HepG2 (cell line): ENCODE data around the gene TRIM28. TPM values are rescaled to one million over a fixed set of nuclear protein-coding genes. Genes with fewer than 3 reads are reported as not detected.

ENCODE experiments used
- ATAC-seq: fragments of 200-7000 bp; cut with Tn5 transposase; 3 replicates; pipeline ENCODE4 v1.9.1; 2020; ENCODE audit warnings: mild to moderate bottlenecking, moderate library complexity
- BruUV-seq: library from RNA; stranded (reverse); fragments of 400-500 nt; replicated peaks from 2 replicates; lab custom pipeline; 2021; lab: Mats Ljungman, UMichigan
- CTCF ChIA-PET: fragments of 300-600 bp; formaldehyde crosslinking; extraction: SDS; loops from one replicate; lab custom pipeline; 2021; ENCODE audit warnings: low total read pairs, inconsistent platforms, low intra/inter-chr PET ratio; lab: Yijun Ruan, JAX
- POLR2A ChIA-PET: fragments of 350-600 bp; sonication (Branson Sonifier 250); formaldehyde crosslinking; loops from one replicate; lab custom pipeline; 2020; ENCODE audit warnings: antibody characterized with exemption, inconsistent platforms; lab: Yijun Ruan, JAX
- DNase-seq: peaks from one replicate; pipeline ENCODE4 v3.0.0-alpha.2; 2015; ENCODE audit warnings: low spot score
- FAIRE-seq: peaks from 3 replicates; lab custom pipeline; 2011; peaks lifted over from hg19 to GRCh38; lab: Jason Lieb, UNC
- H2AFZ ChIP-seq: one replicate; pipeline ENCODE4 v1.6.1; 2011; ENCODE audit warnings: low read length, inconsistent platforms
- H3K27ac ChIP-seq: fragments of 300-600 bp; 3 replicates; pipeline ENCODE4 v1.8.0; 2011; ENCODE audit warnings: mixed run types, mild to moderate bottlenecking, mixed read lengths, low read length, inconsistent platforms; ENCODE audit not compliant: insufficient read depth; ENCODE audit errors: extremely low read length
- H3K27me3 ChIP-seq, 2 experiments: fragments of 200-600 bp in 1 of 2; 2 replicates in 1 of 2; 3 replicates in 1 of 2; pipeline versions ENCODE4 v1.6.0 to v1.8.0; 2011; ENCODE audit warnings: low read length in 2 of 2, mild to moderate bottlenecking in 2 of 2, moderate library complexity in 2 of 2, inconsistent platforms in 1 of 2; ENCODE audit not compliant: insufficient read depth in 2 of 2, control insufficient read depth in 1 of 2
- H3K36me3 ChIP-seq, 2 experiments: fragments of 200-600 bp in 1 of 2; replicated peaks in 1 of 2; 2 replicates in 1 of 2; 3 replicates in 1 of 2; pipeline versions ENCODE4 v1.5.1 to v1.8.0; 2011; ENCODE audit warnings: low read length in 2 of 2, inconsistent platforms in 1 of 2; ENCODE audit not compliant: insufficient read depth in 2 of 2, control insufficient read depth in 1 of 2
- H3K4me1 ChIP-seq: 2 replicates; pipeline ENCODE4 v1.5.1; 2012; ENCODE audit warnings: low read length, inconsistent platforms; ENCODE audit not compliant: insufficient read depth
- H3K4me2 ChIP-seq: 2 replicates; pipeline ENCODE4 v1.6.0; 2011; ENCODE audit warnings: low read depth, low read length, inconsistent platforms
- H3K4me3 ChIP-seq, 3 experiments: fragments of 200-600 bp in 1 of 3; sonication (generic), shearing (Covaris generic) in 1 of 3; replicated peaks in 1 of 3; 2 replicates each; pipeline ENCODE4 v1.5.1; 2011 to 2016; ENCODE audit warnings: low read length in 3 of 3, inconsistent platforms in 2 of 3, low read depth in 2 of 3, mild to moderate bottlenecking in 2 of 3, control low read depth in 1 of 3, mixed read lengths in 1 of 3; ENCODE audit not compliant: insufficient read depth in 1 of 3
- H3K79me2 ChIP-seq: one replicate; pipeline ENCODE4 v1.6.1; 2011; ENCODE audit warnings: low read length, inconsistent platforms; ENCODE audit not compliant: insufficient read depth
- H3K9ac ChIP-seq: 2 replicates; pipeline ENCODE4 v1.6.0; 2011; ENCODE audit warnings: mild to moderate bottlenecking, low read depth, low read length, inconsistent platforms; ENCODE audit not compliant: insufficient read depth
- H3K9me3 ChIP-seq: 2 replicates; pipeline ENCODE4 v1.5.1; 2012; ENCODE audit warnings: mild to moderate bottlenecking, low read length
- H4K20me1 ChIP-seq: 2 replicates; pipeline ENCODE4 v1.6.0; 2011; ENCODE audit warnings: inconsistent platforms, mild to moderate bottlenecking, low read length, moderate library complexity; ENCODE audit not compliant: insufficient read depth
- AGO2 ChIP-seq: fragments of 200-400 bp; formaldehyde crosslinking; optimal IDR thresholded peaks from 2 replicates; pipeline ENCODE3; 2017; ENCODE audit warnings: mild to moderate bottlenecking, low read depth, low read length, moderate library complexity
- ARID5B ChIP-seq: IDR thresholded peaks from 2 replicates; pipeline ENCODE4 v1.4.0; 2020; ENCODE audit warnings: mild to moderate bottlenecking, missing genetic modification reagents
- CREB3 ChIP-seq: sonication (generic); formaldehyde crosslinking; IDR thresholded peaks from 2 replicates; pipeline ENCODE4 v1.5.0; 2020; ENCODE audit warnings: missing genetic modification reagents
- EP300 ChIP-seq, 3 experiments: sonication (generic) in 1 of 3; formaldehyde crosslinking in 1 of 3; IDR thresholded peaks; 2 replicates each; pipeline versions ENCODE4 v1.5.1 to v1.6.1; 2011 to 2020; ENCODE audit warnings: low read depth in 2 of 3, low read length in 2 of 3, borderline replicate concordance in 1 of 3, improper control_type of control experiment in 1 of 3, mild to moderate bottlenecking in 1 of 3, missing genetic modification reagents in 1 of 3, moderate library complexity in 1 of 3
- FOXC1 ChIP-seq: sonication (generic); formaldehyde crosslinking; IDR thresholded peaks from 2 replicates; pipeline ENCODE4 v1.8.0; 2022; ENCODE audit warnings: mild to moderate bottlenecking, missing genetic modification reagents, borderline replicate concordance
- GABPB1 ChIP-seq: IDR thresholded peaks from 2 replicates; pipeline ENCODE4 v1.6.1; 2016; ENCODE audit warnings: mild to moderate bottlenecking, missing genetic modification reagents, moderate library complexity, missing compliant biosample characterization
- HES4 ChIP-seq: sonication (generic); formaldehyde crosslinking; IDR thresholded peaks from 2 replicates; pipeline ENCODE4 v1.9.0; 2021; ENCODE audit warnings: mild to moderate bottlenecking, missing genetic modification reagents, borderline replicate concordance
- POGZ ChIP-seq: sonication (generic); formaldehyde crosslinking; IDR thresholded peaks from 2 replicates; pipeline ENCODE4 v1.4.0; 2020; ENCODE audit warnings: mild to moderate bottlenecking, missing genetic modification reagents
- POLR2A ChIP-seq, 2 experiments: IDR thresholded peaks; 2 replicates each; pipeline ENCODE4 v1.6.1; 2011; ENCODE audit warnings: low read depth in 2 of 2, low read length in 2 of 2, mild to moderate bottlenecking in 1 of 2, moderate library complexity in 1 of 2; ENCODE audit not compliant: insufficient read depth in 1 of 2
- POLR2G ChIP-seq: fragments of 200-400 bp; formaldehyde crosslinking; IDR thresholded peaks from 2 replicates; pipeline ENCODE4 v1.6.1; 2018; ENCODE audit warnings: mild to moderate bottlenecking, low read depth, low read length, moderate library complexity
- RBM22 ChIP-seq: fragments of 200-400 bp; formaldehyde crosslinking; optimal IDR thresholded peaks from 2 replicates; pipeline ENCODE3; 2017; ENCODE audit warnings: mild to moderate bottlenecking, low read length, moderate library complexity
- RXRB ChIP-seq: IDR thresholded peaks from 2 replicates; pipeline ENCODE4 v1.6.1; 2016; ENCODE audit warnings: borderline replicate concordance, missing genetic modification reagents, missing compliant biosample characterization
- SP2 ChIP-seq: sonication (generic); formaldehyde crosslinking; IDR thresholded peaks from 2 replicates; pipeline ENCODE4 v1.5.1; 2020; ENCODE audit warnings: mild to moderate bottlenecking, missing genetic modification reagents
- TOPORS ChIP-seq: sonication (generic); formaldehyde crosslinking; IDR thresholded peaks from 2 replicates; pipeline ENCODE4 v1.8.0; 2023; ENCODE audit warnings: mild to moderate bottlenecking, missing genetic modification reagents
- ZNF383 ChIP-seq: sonication (generic); formaldehyde crosslinking; IDR thresholded peaks from 2 replicates; pipeline ENCODE4 v1.4.0; 2020; ENCODE audit warnings: missing genetic modification reagents, mild to moderate bottlenecking, borderline replicate concordance
- ZSCAN30 ChIP-seq: sonication (generic); formaldehyde crosslinking; IDR thresholded peaks from 2 replicates; pipeline ENCODE4 v1.5.0; 2020; ENCODE audit warnings: mild to moderate bottlenecking, missing genetic modification reagents
- WGBS: methylation state at CpG from one replicate; pipeline ENCODE4 v1.1.6; 2017; ENCODE audit warnings: low lambda C conversion rate; 5-methylcytosine and 5-hydroxymethylcytosine counted together
- in situ Hi-C: cut with HindIII; loops from 2 replicates; pipeline ENCODE4 v1.10.0; 2017; ENCODE audit warnings: low pct_unique_long_range_greater_than_20kb; ENCODE audit not compliant: extremely low pct_ligation_motif_present
- intact Hi-C: fragments of 100-400 bp; cut with micrococcal nuclease; formaldehyde crosslinking; loops from one replicate; pipeline ENCODE4 v1.10.0; 2022; ENCODE audit not compliant: unreplicated experiment
- polyA plus RNA-seq, 8 experiments: library from polyadenylated mRNA; depleted of rRNA in 3 of 8; stranded (reverse) in 7 of 8; unstranded in 1 of 8; fragments of >200 nt; fragmentation: Illumina TruSeq in 4 of 8; extraction: Trizol in 4 of 8; gene quantifications; 2 replicates each; pipeline versions ENCODE4 v1.2.1 to v1.2.3, GENCODE V29; 2011 to 2016; ENCODE audit warnings: low read depth in 4 of 8, missing spikeins in 1 of 8, mixed read lengths in 1 of 8; ENCODE audit not compliant: insufficient read depth in 1 of 8
- total RNA-seq, 5 experiments: library from RNA; depleted of rRNA; stranded (reverse); fragments of >200 nt; fragmentation: Illumina TruSeq; extraction: Trizol; gene quantifications; 2 replicates each; pipeline ENCODE4 v1.2.3, GENCODE V29; 2016; ENCODE audit warnings: low read depth in 1 of 5

TRIM28 gene
- total and polyA plus RNA-seq, 2 of the 13 experiments (the other 11 are each of a cell fraction or from before 2014, with no cell fraction given): 361 to 439 TPM

GRCh38 chr19:58549664-58550361 is 5.9 kb downstream of the TRIM28 start:
- ATAC-seq (no peak), FAIRE-seq (no peak), DNase-seq (no peak)
- no peak overlapping the region for H3K9ac ChIP-seq
- ChIA-PET CTCF (no interaction called here), POLR2A (interaction anchor here (2.5 kb wide), 1 partner anchor 10 kb away, joined by 8 read pairs; no protein-coding TSS in a partner anchor)
- peaks cover 48% of the 10 kb centered on the region for H4K20me1 ChIP-seq
- H3K4me2 ChIP-seq: no peak overlapping the region
- BruUV-seq: no TSS peak
- no peaks in the 10 kb centered on the region for H3K9me3 ChIP-seq
- peaks cover 34% of the 10 kb centered on the region for H3K4me1 ChIP-seq
- intact Hi-C loops (no loop called here), in situ Hi-C loops (no loop called here)
- TF ChIP-seq HES4 (CRISPR knock-in tag): no peak
- TF ChIP-seq TOPORS: no peak
- no peak for TF ChIP-seq CREB3 (CRISPR knock-in tag)
- TF ChIP-seq ZNF383 (CRISPR knock-in tag): no peak
- TF ChIP-seq RBM22: peak; percentile 84
- TF ChIP-seq AGO2: peak; percentile 11
- TF ChIP-seq ARID5B (CRISPR knock-in tag): no peak
- no peak for TF ChIP-seq RXRB
- 0 out of 2 replicates have a peak, but pooled peaks have one; percentile 12 for TF ChIP-seq POLR2G
- TF ChIP-seq SP2: no peak
- TF ChIP-seq FOXC1 (CRISPR knock-in tag): no peak
- no peak for TF ChIP-seq POGZ (CRISPR knock-in tag)
- no peak for TF ChIP-seq GABPB1 (CRISPR knock-in tag)
- no peak for TF ChIP-seq EP300 (IDR thresholded peaks at IDR 0.05; ENCODE audit: low read depth in 2 of 2, low read length in 2 of 2)
- no peak for TF ChIP-seq EP300 (CRISPR knock-in tag; IDR thresholded peaks at IDR 0.05; ENCODE audit: borderline replicate concordance)
- no peak for TF ChIP-seq ZSCAN30
- 0 out of 4 replicates have a peak, but pooled peaks have one; percentile 8 to 26 for TF ChIP-seq POLR2A (IDR thresholded peaks at IDR 0.05; ENCODE audit: insufficient read depth in 1 of 2, low read depth in 2 of 2, low read length in 2 of 2)
- WGBS: 93% methylated on average over 6 of the region's 11 CpGs
- peaks cover 39% of the 10 kb centered on the region for H3K79me2 ChIP-seq
- H2AFZ ChIP-seq: no peak overlapping the region
- H3K4me3 ChIP-seq: no peak overlapping the region
- H3K36me3 ChIP-seq: peaks cover 35 to 70% of the 10 kb centered on the region in 2 experiments
- H3K27ac ChIP-seq: no peak overlapping the region
- H3K27me3 ChIP-seq: no peaks in the 10 kb centered on the region; a peak in 1 of 5 replicates
